ENCODE data around the gene C6orf47.

C6orf47 gene

DNA sequence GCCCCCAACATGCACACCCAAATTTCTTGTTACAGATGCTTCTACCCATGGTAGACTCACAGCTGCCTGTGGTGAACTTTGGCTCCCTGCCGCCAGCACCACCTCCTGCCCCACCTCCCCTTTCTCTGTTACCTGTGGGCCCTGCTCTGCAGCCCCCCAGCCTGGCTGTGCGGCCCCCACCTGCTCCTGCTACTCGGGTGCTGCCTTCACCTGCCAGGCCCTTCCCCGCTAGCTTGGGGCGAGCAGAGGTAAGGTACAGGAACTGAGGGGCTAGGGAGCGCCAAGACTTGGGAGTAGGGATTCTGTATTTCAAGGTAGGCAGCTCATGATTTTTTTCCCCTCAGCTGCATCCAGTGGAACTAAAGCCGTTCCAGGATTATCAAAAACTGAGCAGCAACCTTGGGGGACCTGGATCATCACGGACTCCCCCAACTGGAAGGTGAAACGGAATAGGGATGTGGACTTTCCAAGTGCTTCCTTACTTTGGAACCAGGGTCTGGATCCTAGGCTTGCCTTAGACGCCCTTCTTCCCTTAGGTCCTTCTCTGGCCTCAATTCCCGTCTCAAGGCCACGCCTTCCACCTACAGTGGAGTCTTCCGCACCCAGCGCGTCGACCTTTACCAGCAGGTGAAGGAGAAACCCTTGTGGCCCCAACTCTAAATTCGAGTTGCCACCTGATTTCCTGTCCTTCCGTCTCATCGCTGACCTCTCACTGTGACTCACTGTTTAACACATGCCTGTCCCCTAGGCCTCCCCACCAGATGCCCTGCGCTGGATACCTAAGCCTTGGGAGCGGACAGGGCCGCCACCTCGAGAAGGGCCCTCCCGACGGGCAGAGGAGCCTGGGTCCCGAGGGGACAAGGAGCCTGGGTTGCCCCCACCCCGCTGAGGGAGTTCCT, 23.6 kb downstream of the C6orf47 start:
- TF ChIP-seq, protein P1, sequence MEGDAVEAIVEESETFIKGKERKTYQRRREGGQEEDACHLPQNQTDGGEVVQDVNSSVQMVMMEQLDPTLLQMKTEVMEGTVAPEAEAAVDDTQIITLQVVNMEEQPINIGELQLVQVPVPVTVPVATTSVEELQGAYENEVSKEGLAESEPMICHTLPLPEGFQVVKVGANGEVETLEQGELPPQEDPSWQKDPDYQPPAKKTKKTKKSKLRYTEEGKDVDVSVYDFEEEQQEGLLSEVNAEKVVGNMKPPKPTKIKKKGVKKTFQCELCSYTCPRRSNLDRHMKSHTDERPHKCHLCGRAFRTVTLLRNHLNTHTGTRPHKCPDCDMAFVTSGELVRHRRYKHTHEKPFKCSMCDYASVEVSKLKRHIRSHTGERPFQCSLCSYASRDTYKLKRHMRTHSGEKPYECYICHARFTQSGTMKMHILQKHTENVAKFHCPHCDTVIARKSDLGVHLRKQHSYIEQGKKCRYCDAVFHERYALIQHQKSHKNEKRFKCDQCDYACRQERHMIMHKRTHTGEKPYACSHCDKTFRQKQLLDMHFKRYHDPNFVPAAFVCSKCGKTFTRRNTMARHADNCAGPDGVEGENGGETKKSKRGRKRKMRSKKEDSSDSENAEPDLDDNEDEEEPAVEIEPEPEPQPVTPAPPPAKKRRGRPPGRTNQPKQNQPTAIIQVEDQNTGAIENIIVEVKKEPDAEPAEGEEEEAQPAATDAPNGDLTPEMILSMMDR (IDR thresholded peaks at IDR 0.05; ENCODE audit: borderline replicate concordance, insufficient read depth, low read depth, low read length), result no peak
- H3K4me3 ChIP-seq (ENCODE audit: low read depth, low read length), result no peak overlapping the region

DNA sequence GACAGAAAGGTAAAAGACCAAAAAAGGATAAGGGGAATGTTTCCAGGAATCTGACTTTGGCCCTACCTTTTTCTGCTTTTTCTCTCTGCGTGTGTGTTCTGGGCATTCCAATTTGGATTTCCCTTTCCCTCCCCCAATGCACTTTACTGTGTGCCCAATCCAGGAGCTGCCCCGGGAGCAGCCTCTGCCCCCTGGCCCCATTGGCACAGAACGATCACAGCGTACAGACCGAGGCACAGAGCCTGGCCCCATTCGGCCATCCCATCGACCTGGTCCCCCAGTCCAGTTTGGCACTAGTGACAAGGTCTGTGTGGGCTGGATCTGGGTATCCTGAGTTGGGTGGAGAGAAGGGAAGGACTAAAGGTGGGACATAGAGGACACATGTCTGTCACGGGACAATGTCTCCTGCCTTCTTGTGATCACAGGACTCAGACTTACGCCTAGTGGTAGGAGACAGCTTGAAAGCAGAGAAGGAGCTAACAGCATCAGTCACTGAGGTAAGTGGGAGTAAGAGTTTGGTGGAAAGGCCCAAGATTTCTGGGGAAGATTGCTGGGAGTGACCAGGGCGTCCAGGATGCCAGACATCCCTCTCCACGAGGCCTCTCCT, 25.5 kb downstream of the C6orf47 start:
- TF ChIP-seq, protein P1 (IDR thresholded peaks at IDR 0.05; ENCODE audit: borderline replicate concordance, insufficient read depth, low read depth, low read length), result no peak
- H3K4me3 ChIP-seq (ENCODE audit: low read depth, low read length), result no peak overlapping the region

DNA sequence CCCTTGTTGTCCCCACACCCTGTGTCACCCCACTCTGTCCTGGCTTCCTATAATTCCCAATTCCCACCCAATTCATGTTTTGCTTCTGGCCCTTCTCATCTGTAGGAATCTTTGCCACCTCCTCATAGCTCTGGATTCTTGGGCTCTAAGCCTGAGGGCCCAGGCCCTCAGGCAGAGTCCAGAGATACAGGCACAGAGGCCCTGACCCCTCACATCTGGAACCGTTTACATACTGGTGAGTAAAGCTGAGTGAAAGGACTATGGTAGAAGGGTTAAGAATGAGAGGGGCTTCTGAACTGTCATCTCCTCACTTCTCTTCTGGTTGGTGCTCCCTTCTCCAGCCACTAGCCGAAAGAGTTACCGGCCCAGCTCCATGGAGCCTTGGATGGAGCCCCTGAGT, 26.4 kb downstream of the C6orf47 start:
- TF ChIP-seq, protein P1 (IDR thresholded peaks at IDR 0.05; ENCODE audit: borderline replicate concordance, insufficient read depth, low read depth, low read length), result no peak

DNA sequence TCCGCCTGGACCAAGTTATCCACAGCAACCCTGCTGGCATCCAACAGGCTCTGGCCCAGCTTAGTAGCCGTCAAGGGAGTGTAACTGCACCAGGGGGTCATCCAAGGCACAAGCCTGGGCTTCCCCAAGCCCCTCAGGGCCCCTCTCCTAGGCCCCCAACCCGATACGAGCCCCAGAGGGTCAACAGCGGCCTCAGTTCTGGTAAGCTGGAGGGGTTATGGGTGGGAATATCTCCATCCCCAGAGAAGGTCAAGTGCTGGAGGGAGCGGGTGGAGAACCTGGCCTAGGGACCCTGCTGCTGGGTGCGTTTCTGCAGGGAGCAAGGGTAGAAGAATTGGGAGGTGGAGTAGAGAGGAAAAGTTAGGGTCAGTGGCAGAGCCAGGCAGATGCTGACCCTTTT, 27.1 kb downstream of the C6orf47 start:
- no peak overlapping the region for H3K4me3 ChIP-seq (ENCODE audit: low read depth, low read length)
- TF ChIP-seq, protein P1 (IDR thresholded peaks at IDR 0.05; ENCODE audit: borderline replicate concordance, insufficient read depth, low read depth, low read length), result no peak

More for the DNA sequence above, 26.4 kb downstream of the C6orf47 start:
- H3K4me3 ChIP-seq (ENCODE audit: low read depth, low read length), result no peak overlapping the region

DNA sequence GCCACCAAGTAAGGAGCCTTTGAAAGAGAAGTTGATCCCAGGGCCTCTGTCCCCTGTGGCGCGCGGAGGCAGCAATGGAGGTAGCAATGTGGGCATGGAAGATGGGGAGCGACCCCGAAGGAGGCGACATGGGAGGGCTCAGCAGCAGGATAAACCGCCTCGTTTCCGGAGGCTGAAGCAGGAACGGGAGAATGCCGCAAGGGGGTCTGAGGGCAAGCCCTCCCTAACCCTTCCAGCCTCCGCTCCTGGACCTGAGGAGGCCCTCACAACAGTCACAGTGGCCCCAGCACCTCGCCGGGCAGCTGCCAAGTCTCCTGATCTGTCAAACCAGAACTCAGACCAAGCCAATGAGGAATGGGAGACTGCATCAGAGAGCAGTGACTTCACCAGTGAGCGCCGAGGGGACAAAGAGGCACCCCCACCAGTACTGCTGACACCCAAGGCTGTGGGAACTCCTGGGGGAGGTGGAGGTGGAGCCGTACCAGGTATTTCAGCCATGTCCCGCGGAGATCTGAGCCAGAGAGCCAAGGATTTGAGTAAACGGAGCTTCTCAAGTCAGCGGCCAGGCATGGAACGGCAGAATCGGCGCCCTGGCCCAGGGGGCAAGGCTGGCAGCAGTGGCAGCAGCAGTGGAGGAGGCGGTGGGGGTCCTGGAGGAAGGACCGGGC, 28.2 kb downstream of the C6orf47 start:
- no peak overlapping the region for H3K4me3 ChIP-seq (ENCODE audit: low read depth, low read length)

DNA sequence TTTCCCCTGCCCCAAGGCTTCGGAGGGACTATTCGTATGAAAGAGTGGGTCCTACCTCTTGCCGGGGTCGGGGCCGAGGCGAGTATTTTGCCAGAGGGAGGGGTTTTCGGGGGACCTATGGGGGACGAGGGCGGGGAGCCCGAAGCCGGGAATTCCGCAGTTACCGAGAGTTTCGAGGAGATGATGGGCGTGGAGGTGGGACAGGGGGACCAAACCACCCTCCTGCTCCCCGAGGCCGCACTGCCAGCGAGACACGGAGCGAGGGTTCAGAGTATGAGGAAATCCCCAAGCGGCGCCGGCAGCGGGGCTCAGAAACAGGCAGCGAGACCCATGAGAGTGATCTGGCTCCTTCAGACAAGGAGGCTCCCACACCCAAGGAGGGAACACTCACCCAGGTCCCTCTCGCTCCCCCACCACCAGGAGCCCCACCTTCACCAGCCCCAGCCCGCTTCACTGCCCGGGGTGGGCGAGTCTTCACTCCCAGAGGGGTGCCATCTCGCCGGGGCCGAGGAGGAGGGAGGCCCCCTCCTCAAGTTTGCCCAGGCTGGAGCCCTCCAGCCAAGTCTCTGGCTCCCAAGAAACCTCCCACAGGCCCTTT, 28.8 kb downstream of the C6orf47 start:
- TF ChIP-seq, protein P1 (IDR thresholded peaks at IDR 0.05; ENCODE audit: borderline replicate concordance, insufficient read depth, low read depth, low read length), result no peak
- no peak overlapping the region for H3K4me3 ChIP-seq (ENCODE audit: low read depth, low read length)

More for the DNA sequence above, 28.2 kb downstream of the C6orf47 start:
- TF ChIP-seq, protein P1 (IDR thresholded peaks at IDR 0.05; ENCODE audit: borderline replicate concordance, insufficient read depth, low read depth, low read length), result no peak

Measured in GM12875 (cell line).